Epidermal melanocyte (primary cell): ENCODE results near the gene PKIB.
"Not testable (repeated sequence)": the region's sequence is repeated elsewhere in the genome, so short reads cannot be mapped to it uniquely, and the experiment has no call there.

Experiments used
- DNase-seq: peaks from one replicate; pipeline ENCODE4 v3.0.0; 2011; ENCODE audit warnings: low spot score; ENCODE audit not compliant: insufficient read length

Gene PKIB, protein sequence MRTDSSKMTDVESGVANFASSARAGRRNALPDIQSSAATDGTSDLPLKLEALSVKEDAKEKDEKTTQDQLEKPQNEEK

DNA sequence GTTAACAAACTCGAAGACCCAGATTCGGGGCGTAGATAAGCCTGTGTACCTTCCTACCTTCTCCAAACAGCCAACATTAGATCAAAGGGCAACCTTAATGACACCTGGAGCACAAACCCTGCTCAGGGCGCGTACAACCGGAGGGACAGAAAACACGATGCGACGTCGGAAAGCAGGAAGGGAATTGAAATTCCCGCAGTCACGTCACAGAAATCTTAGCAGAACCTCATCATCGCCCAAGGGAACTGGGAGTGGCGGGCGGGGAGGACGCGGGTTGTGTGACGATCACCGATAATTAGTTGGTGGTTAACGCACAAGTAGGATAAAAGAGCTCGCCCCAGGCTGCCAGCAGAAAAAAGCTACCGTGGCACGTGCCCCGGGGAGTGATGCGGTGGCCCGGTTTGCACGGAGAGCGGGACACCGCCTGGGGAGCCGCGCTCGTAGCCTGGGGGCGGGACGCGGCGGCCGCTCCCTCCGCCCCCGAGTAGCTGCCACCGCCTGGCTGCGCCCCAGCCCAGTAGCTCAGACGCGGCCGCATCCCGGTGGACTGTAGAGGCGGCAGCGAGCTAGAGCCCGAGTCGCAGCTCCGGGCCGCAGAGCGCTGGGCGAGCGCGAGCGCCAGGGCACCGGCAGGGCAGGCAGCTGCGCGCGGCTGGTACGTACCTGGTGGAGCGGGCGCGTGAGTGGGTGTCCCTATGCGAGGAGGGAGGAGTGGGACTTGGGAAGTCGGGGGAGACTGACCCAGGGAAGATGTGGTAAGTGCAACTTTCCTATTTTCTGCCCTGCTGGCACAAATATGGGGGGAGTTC, at the start of gene PKIB:
Gene PKIB, plus strand, starts transcription at position 525 of the 809 bp plus-strand sequence. CDS start 107,390 bp downstream, outside the sequence.
- DNase-seq: peak; percentile 68

DNA sequence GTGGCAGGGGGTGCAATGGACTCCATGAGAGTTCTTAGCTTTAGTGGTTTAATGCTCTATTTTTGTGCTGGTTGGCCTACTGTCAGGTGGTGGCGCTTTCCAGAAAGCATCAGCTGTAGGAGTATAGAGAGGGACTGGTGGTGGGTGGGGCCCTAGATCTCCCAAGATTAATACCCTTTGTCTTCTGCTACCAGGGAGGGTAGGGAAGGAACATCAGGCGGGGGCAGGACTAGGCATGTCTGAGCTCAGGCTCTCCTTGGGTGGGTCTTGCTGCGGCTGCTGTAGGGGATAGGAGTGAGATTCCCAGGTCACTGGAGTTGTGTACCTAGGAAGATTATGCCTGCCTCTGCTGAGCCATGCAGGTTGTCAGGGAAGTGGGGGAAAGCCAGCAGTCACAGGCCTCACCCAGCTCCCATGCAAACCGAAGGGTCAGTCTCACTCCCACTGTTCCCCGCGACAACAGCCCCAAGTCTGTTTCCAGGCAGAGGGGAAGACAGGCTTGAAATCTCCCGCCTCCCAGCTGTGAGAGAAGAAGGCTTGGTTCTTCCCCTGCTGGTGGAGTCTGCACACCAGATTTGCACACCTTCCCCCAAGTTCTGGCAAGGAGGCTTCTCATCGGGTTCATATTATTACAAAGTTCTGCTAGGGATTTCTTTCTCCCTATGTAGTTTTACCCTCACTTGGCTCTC, 46.7 kb upstream of the PKIB start:
- DNase-seq: no peak

DNA sequence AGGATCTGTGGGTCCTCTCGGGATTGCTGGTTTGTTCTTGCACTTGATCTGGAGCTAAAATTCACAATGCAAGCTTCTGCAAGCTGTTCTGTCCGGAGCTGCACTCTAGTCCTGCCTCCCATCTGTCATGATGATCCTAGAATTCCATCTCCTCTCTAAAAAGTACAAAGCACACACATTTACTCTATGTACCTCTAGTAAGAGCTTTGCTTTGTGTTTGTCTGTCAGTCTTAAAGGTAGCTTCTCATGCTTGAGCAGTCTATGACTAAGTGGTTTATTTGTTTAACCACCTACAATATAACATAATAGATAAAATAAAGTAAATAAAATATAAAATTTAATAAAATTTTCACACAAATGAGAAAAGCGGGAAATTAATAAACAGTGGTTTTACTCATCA, 46.0 kb upstream of the PKIB start:
- DNase-seq: no peak

DNA sequence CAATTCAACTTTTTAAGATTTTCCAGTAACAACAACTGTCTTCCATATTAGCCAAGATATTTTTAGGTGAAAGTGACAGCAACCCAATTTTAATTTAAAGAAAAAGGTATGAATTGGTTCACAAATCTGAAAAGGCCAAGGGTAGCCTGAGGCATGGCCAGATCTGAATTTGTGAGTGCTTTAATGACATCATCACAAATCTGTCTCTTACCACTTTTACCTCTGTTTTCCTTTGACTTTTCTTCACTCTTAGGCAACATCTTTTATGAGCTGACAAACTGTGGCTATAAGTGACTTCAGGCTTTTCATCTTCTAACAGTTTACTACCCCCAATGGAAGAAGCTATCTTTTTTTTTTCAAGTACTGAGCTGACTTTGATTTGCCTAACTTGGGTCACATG, 44.5 kb upstream of the PKIB start:
- no peak for DNase-seq

DNA sequence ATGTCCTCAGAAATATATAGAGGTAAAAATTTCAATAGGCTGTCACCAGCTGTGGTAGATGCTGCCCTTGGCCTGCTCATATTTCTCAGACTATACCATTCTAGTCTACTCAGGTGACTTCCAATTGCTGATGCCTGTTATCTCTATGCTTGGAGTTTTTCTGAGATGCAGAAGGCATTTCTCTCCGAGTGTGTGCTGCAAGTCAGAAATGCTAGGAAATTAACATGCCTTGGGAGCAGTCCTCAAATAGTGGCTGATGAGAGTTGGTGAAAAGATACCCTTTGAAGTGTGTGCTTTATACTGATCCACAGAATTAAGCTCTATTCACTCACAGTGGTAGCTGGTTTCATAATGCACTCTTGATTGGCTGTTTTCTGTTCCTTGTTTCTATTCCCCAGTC, 43.2 kb upstream of the PKIB start:
- no peak for DNase-seq

DNA sequence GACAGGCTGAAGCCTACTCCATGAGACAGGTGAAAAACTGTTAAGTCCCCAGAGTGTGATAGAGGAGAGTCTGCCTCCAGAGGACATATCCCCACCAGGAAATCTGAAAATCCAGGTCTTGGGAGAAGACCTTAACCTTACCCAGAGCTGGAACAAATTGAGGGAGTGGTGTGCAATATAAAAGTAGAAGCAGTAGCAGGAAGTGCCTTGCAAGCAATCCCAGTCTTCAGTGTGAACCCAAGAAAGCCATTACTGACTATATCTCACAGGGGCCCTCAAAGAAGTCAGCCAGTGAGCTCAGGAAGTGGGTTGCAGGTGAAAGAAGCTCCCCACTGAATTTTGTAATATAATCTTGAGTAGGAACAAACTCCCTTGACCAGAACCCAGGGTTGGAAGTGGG, 41.9 kb upstream of the PKIB start:
- no peak for DNase-seq

DNA sequence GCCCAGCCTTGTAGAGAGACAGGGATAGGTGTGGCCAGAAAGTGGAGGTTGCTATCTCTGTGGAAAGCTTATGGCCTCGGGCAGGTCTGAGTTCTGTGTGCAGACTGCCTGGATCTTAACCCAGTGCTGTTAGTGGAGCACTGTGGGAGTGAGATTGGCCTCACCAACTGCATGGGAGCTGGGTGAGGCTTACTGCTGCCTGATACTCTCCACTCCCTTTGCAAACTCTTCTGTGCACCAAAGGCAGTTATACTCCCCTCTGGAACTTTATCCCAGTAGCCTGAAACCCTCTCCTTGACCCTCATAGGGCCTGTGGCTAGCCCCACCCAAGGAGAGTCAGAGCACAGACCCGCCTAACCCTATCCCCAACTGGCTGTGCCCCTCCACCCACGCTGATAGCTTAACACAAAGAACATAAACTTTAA, 41.4 kb upstream of the PKIB start:
- no peak for DNase-seq

DNA sequence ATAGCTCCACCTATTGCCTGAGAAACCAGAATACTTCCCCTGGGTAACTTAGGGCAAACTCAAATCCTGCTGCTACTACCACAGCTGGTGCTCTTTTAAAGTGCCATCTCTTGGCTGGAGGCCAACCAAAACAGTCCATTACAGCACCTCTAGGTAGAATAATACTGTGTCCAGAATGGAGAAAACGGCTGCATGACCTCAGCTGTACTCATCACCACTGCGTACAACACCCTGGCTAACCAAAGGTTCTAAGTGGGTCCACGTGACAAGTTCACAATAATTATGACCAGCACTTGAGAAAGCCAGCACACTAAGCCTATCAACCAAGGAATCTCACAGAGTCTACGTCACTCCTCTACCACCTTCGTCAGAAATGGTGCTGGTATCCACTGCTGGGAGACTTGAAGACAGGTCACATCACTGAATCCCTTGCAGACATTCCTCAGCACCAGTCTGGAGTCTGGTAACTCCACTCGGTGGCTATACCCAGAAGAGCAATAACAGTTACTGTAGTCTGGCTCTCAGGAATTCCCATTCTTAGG, 40.9 kb upstream of the PKIB start:
- DNase-seq: no peak

DNA sequence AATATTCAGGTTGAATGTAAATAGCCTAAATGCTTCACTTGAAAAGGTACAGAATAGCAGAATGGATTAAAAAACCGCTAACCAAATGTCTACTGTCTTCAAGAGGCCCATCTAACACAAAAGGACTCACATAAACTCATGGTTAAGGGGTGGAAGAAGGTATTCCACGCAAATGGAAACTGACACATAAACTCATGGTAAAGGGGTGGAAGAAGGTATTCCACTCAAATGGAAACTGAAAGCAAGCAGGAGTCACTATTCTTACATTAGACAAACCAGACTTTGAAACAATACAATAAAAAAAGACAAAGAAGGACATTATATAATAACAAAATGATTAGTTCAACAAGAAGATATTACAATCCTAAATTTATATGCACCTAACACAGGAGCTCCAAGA, 38.3 kb upstream of the PKIB start:
- DNase-seq: no peak

DNA sequence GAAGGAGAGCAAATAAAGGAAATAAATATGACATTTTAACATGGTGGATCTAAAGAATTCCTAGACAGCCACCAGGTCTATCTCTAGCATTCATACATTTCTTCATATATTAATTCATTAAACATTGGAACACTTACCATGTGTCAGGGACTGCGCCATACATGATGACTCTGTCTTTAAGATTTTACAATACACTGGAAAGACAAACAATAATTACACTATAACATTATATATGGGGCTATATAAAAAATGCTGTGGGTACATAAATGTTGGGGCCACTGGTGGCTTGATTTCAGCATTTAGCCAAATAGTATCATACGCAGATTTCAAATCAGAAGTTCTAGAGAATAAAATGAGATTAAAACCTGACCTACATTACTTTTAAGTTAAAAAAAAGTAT, 33.3 kb upstream of the PKIB start:
- DNase-seq: no peak

DNA sequence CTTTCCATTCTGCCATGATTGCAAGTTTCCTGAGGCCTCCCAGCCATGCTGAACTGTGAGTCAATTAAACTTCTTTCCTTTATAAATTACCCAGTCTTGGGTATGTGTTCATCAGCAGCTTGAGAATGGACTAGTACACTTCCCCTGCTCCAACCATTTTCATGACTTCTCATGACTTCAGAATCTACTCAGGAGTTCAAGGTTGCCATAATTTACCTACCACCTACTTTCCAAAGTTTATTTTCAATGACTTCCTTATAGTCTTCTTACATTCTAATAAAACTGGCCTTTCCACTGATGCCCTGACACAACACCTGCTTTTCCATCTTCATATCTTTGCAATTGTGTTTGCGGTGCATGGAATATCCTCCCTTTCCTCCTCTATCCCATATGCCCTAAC, 31.2 kb upstream of the PKIB start:
- DNase-seq: no peak

DNA sequence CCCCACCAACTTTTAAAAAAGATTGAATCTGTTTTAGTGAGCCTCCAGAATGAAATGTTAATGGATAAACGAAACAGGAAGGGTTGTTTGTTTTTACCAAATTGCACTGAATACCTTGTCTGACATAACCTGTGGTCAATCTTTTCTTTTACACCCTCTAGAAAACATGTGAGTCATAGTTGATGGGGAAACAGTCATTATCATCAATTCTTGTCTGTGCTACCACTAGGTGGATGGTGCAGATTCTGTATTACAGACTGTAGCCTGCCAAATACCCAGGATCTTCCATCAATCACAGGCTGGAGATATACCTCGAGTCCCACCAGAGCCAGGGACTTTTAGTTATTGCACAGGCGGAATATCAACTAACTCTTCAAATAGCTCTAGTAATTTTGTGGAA, 29.5 kb upstream of the PKIB start:
- no peak for DNase-seq

DNA sequence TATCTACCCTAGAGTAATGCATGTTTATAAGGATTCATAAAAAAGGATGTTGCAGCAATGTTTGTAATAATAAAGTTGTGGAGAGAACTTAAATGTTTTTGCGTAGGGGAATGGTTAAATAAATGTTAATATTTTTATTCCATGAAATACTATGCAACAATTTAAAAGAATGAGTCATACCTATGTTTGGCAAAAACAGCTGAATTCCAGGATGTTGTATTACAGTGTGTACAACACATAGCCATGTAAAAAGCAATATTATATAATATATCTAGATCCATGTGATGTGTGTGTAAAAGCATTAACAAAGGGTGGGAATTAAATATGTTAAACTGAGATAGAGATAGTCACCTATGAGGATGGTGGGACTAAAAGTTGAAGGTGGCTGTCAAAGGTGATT, 21.1 kb upstream of the PKIB start:
- DNase-seq: no peak

DNA sequence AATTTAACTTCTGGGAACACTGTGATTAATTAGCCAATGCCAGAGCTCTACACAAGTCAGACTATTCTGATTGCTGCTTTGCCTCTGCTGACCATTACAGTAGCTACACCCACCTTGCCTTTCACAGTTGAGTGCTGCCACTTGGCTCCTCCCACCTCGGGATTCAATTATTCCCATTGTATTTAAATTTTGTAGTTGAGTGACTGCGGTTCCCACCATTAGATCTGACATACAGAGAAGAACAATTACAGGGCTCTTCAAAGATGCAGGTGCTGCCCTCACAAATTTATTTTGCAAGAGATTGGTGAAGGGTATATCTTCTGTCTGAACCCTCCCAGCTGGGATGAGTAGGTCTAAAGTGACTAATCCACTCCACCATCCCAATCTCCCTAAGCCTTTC, 11.9 kb upstream of the PKIB start:
- not testable (repeated sequence) for DNase-seq

DNA sequence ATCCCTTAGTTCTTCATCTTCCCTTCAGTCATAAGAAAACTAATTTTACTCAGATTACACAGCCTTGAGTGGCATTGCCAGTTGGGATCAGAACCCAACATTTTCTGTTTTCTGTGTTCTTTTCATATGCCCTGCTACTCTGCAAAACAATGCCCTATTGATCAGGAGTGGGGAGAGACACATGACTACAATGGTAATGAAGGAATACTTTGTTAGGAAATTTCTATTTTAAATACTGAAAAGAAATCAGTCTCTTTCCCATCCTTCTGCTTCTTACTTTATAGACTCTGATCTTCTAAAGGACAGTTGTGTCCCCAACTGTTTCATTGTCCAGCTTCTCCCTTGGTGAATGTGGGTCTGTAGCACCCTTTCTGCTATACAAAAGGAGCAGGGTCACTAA, 5.5 kb upstream of the PKIB start:
- DNase-seq: no peak

DNA sequence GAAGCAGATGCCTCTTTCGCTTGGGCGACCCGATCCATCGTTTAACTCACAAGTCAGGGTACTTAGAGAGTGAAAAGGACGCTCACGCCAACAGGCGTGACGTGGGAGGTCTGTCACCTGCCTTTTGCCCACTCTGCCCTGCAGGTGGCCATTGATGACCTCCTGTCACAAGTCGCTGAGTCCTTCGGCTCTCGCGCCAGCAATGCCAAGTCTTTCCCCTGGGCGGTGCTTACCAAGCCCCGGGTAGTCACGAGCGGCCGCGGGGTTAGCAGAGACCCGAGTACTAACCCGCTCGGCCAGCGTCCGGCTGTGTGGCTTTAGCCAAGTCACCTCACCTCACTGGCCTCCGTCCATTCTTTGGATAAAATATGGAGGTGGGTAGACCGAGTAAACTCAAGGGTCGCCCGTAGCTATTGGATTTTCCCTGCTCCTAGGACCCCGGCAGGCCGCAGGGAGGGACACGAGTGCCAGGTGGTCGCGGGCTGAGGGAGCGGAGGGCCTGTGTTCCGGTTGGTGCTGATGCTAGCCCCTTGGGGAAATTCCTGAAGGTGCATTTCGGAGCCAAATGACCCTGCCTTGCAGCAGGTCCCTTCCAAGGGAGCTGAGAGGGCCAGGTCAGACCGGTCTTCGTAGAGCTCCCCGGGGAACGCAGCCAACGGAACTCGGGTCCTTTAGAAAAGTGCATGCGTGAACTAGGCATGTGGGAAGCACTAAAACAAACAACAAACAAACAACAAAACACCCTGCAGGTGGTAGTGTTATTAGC, 668 bp downstream of the PKIB start:
- DNase-seq: peak; percentile 21

DNA sequence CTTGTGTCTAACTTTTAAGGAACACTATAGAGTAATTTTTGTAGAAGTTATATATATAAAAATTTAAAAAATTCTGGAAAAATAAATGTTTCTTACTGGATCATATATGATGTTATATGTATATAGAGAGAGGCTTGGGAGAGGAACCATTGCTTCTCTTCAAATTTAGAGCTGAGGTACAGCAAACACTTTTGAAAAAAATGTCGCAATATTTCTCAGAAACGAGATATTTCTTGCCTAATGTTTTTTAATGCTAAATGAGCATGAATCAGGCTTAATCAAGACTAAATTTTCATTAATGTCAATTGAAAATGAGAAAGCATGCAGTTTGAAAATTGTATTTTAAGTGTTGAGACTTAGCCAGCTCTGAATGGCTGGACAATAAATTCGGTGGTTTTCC, 2.6 kb downstream of the PKIB start:
- no peak for DNase-seq

DNA sequence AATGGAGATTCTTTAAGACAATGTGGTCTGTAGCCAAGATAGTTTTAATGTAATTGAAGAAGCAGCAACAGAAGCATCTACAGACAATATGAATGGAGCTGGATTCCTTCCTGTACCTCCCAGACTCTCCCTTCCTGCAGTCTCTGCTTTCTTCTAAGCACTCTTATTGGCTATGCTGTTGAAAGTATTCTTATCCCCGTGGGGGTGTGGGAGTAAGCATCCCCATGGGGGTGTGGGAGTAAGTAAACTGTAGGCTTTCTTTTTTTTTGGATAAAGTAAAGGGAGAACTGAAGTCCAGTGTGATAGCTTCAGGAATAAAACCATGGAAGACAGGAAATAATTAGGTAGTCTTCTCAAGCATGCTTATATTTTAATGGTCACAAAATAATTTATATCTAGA, 4.1 kb downstream of the PKIB start:
- no peak for DNase-seq

DNA sequence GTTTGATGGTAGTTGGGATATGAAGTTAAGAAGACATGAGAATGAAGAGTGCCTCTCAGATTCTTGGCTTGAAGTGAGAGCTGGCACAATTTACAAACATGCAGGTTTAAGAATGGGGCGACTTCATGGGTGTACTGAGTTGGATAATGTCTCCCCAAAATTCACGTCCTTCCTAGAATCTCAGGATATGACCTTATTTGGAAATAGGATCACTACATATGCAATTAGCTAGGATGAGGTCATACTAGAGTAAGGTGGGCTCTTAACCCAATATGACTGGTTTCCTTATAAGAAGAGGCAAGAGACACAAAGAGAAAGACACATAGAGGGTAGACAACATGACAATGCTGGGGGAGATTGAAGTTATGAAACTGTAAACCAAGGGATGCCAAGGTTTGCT, 5.2 kb downstream of the PKIB start:
- no peak for DNase-seq

DNA sequence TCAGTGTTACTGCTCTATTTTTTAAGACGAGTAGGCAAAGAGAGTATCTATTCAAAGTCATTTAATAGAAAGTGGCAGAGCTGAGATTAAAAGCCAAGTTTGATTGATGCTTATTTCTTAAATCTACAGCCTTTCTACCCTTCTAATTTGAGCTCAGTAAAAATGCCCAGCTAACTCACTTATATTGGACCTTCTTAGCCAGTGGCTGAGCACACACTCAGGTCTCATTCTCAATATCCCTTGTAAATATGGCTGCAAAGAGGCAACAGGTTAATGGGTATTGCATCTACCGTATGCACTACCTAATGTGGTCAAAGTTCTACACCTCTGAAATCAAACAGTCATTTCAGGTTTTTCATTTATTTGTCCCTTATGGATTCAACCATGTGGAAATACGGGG, 6.7 kb downstream of the PKIB start:
- DNase-seq: no peak

DNA sequence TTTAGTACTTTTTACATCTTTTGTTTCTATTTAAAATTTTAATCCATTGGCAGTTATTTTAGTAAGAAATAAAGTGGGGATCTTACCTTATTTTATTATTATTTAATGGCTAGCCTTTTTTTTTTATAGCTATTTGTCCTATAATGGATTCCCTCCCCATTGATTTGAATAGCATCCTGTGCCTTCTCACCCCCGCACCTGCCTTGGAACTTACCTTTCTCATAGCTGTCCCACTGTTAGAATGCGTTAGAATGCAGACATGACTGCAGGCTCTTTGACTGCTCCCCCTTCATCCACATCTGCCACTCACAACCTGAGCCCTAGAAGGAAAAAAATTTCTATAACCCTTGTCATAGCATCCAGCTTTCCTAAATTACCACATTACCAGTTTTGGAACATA, 9.1 kb downstream of the PKIB start:
- no peak for DNase-seq

DNA sequence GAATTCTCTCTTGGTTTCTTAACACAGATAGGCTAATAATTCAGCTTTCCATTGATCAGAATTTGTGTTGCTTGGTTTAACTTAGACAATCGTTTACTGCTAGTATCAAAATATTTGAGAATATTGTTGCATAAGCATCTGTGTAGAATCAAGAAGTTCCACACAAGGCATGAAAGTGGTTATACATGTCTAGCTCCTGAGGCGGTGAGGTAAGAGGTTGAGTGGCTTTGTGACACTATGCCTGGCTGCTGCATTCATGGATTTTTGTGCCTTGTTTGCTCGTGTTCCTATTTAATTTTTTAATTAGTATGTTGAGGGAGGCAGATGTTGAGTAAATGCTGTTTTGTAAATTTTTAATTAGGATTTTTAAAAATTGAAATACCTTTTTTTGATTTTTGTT, 10.2 kb downstream of the PKIB start:
- no peak for DNase-seq
